ENCODE measurements around the gene DIAPH3.

The DIAPH3 gene

DNA sequence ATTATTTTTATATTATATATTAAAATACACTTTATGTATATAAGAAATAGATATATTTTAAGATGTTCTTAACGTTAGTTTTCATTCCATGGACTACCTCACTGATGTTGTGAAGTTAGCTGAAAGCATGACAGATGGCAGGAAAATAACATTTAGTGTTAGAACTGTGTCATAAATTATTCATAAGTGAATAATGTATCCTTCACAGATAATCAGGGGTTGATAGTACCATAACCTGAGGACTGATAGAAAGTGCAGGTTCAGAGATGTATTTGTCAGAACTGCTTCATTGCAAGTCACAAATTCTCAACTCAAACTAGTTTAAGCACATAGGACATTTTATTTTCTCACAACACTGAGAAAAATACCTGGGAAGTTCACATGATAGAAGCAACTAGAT, 14.6 kb upstream of the DIAPH3 start:
- Histone ChIP-seq H3K9ac (no peak overlapping the region), H3K9me3 (no peaks in the 10 kb centered on the region), H4K20me1 (no peaks in the 10 kb centered on the region), H3K36me3 (no peaks in the 10 kb centered on the region), H3K4me2 (no peak overlapping the region), H3K27ac (no peak overlapping the region), H3K27me3 (no peaks in the 10 kb centered on the region), H3K4me1 (no peaks in the 10 kb centered on the region), H3K4me3 (no peak overlapping the region)
- no peak for TF ChIP-seq Cebpa-rat (IDR thresholded peaks at IDR 0.05)

DNA sequence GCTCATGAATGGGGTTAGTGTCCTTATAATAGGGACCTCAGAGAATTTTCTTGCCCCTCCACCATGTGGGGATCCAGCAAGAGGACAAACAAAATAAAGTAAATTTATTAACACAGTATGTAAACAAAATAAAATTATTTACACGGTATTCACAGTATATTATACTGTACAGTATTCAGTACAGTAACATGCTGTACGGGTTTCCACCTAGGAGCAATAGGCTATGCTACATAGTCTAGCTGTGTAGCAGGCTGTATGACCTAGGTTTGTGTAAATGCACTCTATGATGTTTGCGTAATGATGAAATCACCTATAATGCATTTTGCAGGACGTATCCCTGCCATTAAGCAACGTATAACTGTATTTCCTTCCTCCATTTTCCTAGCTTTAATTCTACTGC, 11.8 kb upstream of the DIAPH3 start:
- Histone ChIP-seq H4K20me1 (no peaks in the 10 kb centered on the region), H3K9me3 (no peaks in the 10 kb centered on the region), H3K4me2 (no peak overlapping the region), H3K27me3 (no peaks in the 10 kb centered on the region), H3K27ac (no peak overlapping the region), H3K4me3 (no peak overlapping the region), H3K9ac (no peak overlapping the region), H3K36me3 (no peaks in the 10 kb centered on the region), H3K4me1 (no peaks in the 10 kb centered on the region)
- no peak for TF ChIP-seq Cebpa-rat (IDR thresholded peaks at IDR 0.05)

DNA sequence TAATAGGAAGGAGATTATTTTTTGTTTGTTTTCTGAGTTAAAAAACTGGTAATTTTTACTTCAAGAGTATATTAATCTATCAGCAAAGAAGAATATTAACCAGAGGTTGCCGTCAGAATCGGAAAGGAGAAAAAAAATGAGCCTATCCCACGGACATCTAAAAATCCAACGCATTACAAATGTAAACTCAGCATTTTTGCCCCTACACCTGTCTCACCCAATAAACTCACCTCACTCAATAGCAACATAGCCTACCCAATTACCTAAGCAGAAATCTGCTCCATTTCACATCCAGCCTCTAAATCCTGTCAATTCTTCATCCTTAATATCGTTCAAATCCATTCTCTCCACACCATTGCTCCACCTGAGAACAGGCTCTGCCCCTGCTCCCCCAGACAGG, 10.4 kb upstream of the DIAPH3 start:
- H3K4me3 ChIP-seq = no peak overlapping the region
- no peak overlapping the region for H3K27ac ChIP-seq
- H3K27me3 ChIP-seq = no peaks in the 10 kb centered on the region
- no peaks in the 10 kb centered on the region for H3K9me3 ChIP-seq
- no peaks in the 10 kb centered on the region for H3K36me3 ChIP-seq
- no peaks in the 10 kb centered on the region for H3K4me1 ChIP-seq
- H3K4me2 ChIP-seq = no peak overlapping the region
- TF ChIP-seq Cebpa-rat (IDR thresholded peaks at IDR 0.05) = no peak
- H3K9ac ChIP-seq = no peak overlapping the region
- no peaks in the 10 kb centered on the region for H4K20me1 ChIP-seq

DNA sequence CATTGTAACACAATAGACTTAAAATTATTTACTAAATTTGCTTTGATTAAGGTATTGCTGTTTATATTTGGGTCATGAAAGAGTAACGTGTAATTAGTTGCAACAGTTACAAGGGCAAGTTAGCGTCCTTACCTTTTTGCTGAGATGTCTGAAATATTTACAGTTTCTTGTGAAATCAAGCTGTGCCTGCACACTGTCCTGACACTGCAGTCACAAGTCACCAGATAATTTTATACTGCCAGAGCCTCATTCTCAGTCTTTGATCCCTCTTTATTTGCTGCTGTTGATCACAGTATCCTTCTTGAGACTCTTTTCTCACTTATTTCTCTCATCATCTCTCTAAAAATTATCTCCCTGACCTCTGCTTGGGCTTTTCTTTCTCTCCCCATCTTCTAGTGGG, 8.4 kb upstream of the DIAPH3 start:
- Histone ChIP-seq H3K9ac (no peak overlapping the region), H3K9me3 (no peaks in the 10 kb centered on the region), H4K20me1 (no peaks in the 10 kb centered on the region), H3K36me3 (no peaks in the 10 kb centered on the region), H3K27me3 (no peaks in the 10 kb centered on the region), H3K4me1 (no peaks in the 10 kb centered on the region), H3K4me2 (no peak overlapping the region), H3K27ac (no peak overlapping the region), H3K4me3 (no peak overlapping the region)
- no peak for TF ChIP-seq Cebpa-rat (IDR thresholded peaks at IDR 0.05)

DNA sequence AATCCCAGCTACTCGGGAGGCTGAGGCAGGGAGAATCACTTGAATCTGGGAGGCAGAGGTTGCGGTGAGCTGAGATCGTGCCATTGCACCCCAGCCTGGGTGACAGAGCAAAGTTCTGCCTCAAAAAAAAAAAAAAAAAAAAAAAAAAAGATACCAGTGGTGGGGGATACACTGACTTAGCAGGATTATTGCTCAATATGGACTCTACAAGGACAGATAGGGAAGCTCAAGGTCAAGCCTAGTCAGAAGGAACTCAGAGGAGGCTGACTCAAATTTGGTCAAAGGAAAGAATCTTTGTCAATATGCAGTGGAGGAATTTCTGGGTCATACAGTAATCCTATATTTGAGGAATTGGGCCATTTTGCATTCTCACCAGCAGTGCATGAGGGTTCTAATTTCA, 6.7 kb upstream of the DIAPH3 start:
- no peak overlapping the region for H3K27ac ChIP-seq
- no peaks in the 10 kb centered on the region for H3K36me3 ChIP-seq
- H3K27me3 ChIP-seq = no peaks in the 10 kb centered on the region
- 0 out of 2 replicates have a peak, but pooled peaks cover under 1% of the 10 kb centered on the region for H3K4me1 ChIP-seq
- no peak overlapping the region for H3K4me2 ChIP-seq
- no peak overlapping the region for H3K4me3 ChIP-seq
- no peaks in the 10 kb centered on the region for H3K9me3 ChIP-seq
- H3K9ac ChIP-seq = no peak overlapping the region
- no peaks in the 10 kb centered on the region for H4K20me1 ChIP-seq
- no peak for TF ChIP-seq Cebpa-rat (IDR thresholded peaks at IDR 0.05)

DNA sequence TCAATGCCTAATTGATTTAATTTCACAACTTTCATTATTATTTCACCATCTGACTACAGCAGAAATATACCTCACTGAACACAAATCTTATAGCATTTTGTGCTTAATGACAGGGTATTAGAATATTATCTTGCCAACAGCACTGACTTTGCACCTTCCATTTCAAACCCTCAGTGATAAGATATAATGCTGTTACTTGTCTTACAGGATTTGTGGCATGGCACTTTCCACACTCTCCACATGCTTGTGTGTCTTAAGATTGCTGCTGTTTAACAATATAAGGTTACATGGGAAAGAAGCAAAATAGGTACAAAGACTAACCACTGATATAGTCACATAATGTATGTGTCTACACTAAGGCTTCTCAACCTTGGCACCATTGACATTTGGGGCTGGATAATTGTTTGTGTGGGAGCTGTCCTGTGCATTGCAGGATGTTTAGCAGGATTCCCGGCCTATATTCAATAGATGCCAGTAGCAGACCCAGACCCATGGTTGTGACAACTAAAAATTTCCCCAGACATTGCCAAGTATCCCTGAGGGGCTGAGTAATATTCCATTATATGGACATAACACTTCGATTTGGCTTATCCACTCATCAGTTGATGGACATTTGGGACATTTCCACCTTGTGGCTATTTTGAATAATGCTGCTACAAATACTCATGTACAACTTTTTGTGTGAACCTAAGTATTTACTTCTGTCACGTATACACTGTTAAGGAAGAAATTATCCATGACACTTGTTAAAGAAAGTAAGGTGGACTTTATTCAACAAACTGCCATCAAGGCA, 5.7 kb upstream of the DIAPH3 start:
- no peak overlapping the region for H3K4me2 ChIP-seq
- peaks cover 10% of the 10 kb centered on the region for H3K4me1 ChIP-seq
- H3K9ac ChIP-seq = no peak overlapping the region
- H4K20me1 ChIP-seq = no peaks in the 10 kb centered on the region
- no peak for TF ChIP-seq Cebpa-rat (IDR thresholded peaks at IDR 0.05)
- no peaks in the 10 kb centered on the region for H3K36me3 ChIP-seq
- H3K9me3 ChIP-seq = no peaks in the 10 kb centered on the region
- H3K4me3 ChIP-seq = no peak overlapping the region
- no peak overlapping the region for H3K27ac ChIP-seq
- H3K27me3 ChIP-seq = no peaks in the 10 kb centered on the region

DNA sequence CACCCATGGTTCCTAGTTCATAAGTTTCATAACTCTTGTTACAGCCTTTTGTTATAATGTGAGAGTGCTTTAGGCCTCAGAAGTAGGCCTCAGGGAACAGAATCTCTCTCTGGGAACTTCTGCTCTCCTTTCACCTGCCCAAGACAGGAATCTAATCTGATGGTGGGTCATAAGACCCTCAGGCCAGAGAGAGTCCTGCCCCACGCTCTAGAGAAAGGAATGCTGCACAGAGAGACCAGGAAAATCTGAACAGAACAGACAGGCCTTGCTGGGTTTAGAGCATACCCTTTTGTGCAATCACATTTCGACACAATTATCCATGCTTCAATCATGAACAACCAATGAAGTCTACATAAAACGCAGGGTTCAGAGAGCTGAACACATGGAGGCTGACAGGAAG, 3.4 kb upstream of the DIAPH3 start:
- Histone ChIP-seq H3K9ac (no peak overlapping the region), H3K36me3 (no peaks in the 10 kb centered on the region), H4K20me1 (no peaks in the 10 kb centered on the region), H3K27me3 (no peaks in the 10 kb centered on the region), H3K4me1 (peaks cover 24% of the 10 kb centered on the region), H3K9me3 (no peaks in the 10 kb centered on the region; the same call in 1 of the 2 replicates), H3K4me2 (no peak overlapping the region), H3K27ac (no peak overlapping the region), H3K4me3 (no peak overlapping the region)
- no peak for TF ChIP-seq Cebpa-rat (IDR thresholded peaks at IDR 0.05)

DNA sequence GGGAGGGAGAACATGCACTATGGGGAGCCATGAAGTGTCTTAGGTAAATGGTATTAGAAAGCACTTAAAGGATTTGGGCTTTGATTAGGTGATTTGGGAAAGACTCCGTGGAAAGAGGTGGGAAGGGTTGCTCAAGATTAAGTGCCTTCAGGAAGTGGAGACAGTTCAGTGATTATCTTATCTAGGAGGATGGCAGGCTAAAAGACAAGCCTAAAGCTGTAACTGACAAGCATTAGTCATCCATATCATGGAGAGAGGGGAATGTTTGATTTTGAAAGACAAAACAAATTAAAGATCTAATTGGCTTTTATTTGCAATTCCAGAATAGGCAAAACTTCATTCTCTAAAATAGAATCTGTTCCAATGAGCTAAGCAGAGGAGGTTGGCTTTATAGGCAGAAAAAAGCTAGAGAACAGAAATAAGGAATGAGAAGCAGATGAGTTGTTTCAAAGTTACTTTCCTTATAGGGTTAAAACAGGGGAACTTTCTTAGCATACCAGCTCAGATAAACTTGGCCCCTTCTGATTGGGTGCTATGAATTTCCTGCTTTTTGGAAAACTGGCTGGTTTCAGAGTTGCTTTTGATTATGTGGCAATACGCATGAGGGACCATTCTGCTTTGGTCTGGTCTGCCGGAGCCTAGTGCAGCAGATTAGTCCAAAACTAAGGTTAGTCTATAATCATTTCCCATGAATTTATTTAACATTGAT, 1.8 kb upstream of the DIAPH3 start:
- peak overlapping the region; percentile 85; the same call in 1 of the 2 replicates for H3K4me2 ChIP-seq
- no peak overlapping the region for H3K9ac ChIP-seq
- H3K27ac ChIP-seq = no peak overlapping the region
- TF ChIP-seq Cebpa-rat (IDR thresholded peaks at IDR 0.05) = no peak
- no peaks in the 10 kb centered on the region for H4K20me1 ChIP-seq
- peaks cover 8% of the 10 kb centered on the region for H3K9me3 ChIP-seq
- peaks cover 25% of the 10 kb centered on the region for H3K4me1 ChIP-seq
- no peaks in the 10 kb centered on the region for H3K27me3 ChIP-seq
- peaks cover 11% of the 10 kb centered on the region for H3K36me3 ChIP-seq
- no peak overlapping the region for H3K4me3 ChIP-seq

DNA sequence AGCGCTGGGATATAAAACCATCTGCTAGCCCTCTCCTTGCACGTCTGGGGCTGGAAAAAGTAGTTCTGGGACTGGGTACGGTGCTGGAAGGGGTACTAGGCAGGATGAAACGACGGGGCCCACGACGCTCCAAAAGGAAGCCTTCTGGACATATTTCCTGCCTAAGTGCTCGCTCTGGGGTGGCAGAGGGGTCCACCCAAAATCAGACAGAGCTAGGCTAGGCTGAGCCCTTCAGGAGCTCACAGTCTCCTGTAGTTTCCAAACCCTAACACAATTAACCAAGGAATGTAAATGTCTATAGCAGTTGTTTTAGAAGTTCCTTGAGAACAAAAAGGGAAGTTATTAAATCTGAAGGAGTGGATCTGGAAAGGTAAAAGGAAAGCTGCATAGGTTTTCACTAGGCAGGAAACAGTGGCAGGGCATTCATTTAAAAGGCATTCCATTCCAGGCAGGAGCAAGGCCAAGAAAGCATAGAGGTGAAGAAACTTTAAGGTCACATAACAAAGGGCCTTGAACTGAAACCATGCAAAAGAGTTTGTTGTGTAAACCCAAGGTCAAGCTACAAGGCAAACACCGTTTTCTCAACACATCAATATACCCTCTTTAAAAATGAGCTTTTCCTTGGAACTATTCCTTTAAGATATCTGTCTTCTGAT, 634 bp upstream of the DIAPH3 start:
- Histone ChIP-seq H3K9me3 (peaks cover 8% of the 10 kb centered on the region), H3K4me3 (peak overlapping the region; percentile 83), H3K27ac (peak overlapping the region; percentile 90), H3K4me2 (peak overlapping the region; percentile 85), H4K20me1 (no peaks in the 10 kb centered on the region), H3K36me3 (peaks cover 22% of the 10 kb centered on the region), H3K9ac (peak overlapping the region; percentile 89), H3K4me1 (peaks cover 25% of the 10 kb centered on the region), H3K27me3 (no peaks in the 10 kb centered on the region)
- no peak for TF ChIP-seq Cebpa-rat (IDR thresholded peaks at IDR 0.05)

DNA sequence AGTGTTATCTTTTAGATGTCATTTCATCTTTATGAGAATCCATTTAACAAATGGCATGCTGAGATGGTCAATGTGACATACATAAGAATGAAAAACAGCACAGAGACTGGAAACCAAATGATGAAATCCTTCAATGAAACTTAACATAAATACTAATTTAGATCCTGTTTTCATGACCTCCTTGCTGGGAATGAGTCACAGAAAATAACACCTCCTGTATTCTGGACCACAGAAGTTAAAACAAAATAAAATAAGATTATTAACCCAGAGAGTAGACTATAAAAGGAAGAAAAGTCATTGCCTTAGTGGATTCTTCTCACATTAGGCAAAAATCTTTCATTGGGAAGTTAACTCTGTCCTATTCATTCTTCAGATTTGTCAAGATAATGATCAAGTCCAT, 1.6 kb downstream of the DIAPH3 start:
- H4K20me1 ChIP-seq = no peaks in the 10 kb centered on the region
- no peaks in the 10 kb centered on the region for H3K27me3 ChIP-seq
- H3K4me2 ChIP-seq = peak overlapping the region; percentile 85
- H3K9me3 ChIP-seq = peaks cover 27% of the 10 kb centered on the region
- peaks cover 25% of the 10 kb centered on the region for H3K4me1 ChIP-seq
- peaks cover 41% of the 10 kb centered on the region for H3K36me3 ChIP-seq
- H3K4me3 ChIP-seq = peak overlapping the region; percentile 83; the same call in 1 of the 2 replicates
- H3K27ac ChIP-seq = no peak overlapping the region
- no peak overlapping the region for H3K9ac ChIP-seq
- no peak for TF ChIP-seq Cebpa-rat (IDR thresholded peaks at IDR 0.05)
